Panc1 (cell line): Measurements from ENCODE around the gene ABHD4. TPM values are rescaled to one million over a fixed set of nuclear protein-coding genes. Genes with fewer than 3 reads are reported as not detected.

ENCODE experiments used
- ATAC-seq: fragments of 200-7000 bp; cut with Tn5 transposase; 2 replicates; pipeline ENCODE4 v1.9.1; 2020; ENCODE audit warnings: mild to moderate bottlenecking, moderate library complexity
- BruUV-seq: library from RNA; stranded (reverse); fragments of 400-500 nt; replicated peaks from 2 replicates; lab custom pipeline; 2021; lab: Mats Ljungman, UMichigan
- CTCF ChIA-PET: fragments of 300-600 bp; sonication (Branson Sonifier 250); formaldehyde crosslinking; loops from one replicate; lab custom pipeline; 2022; ENCODE audit warnings: antibody characterized with exemption; lab: Charles Lee
- POLR2A ChIA-PET: fragments of 300-600 bp; sonication (Branson Sonifier 250); formaldehyde crosslinking; loops from one replicate; lab custom pipeline; 2022; ENCODE audit warnings: antibody characterized with exemption; lab: Charles Lee
- DNase-seq: peaks from one replicate; pipeline ENCODE4 v3.0.0-alpha.2; 2010; ENCODE audit warnings: low read depth, low spot score
- H3K27ac ChIP-seq: 2 replicates; pipeline ENCODE4 v1.5.1; 2011; ENCODE audit warnings: mild to moderate bottlenecking, low read length, inconsistent platforms
- H3K27me3 ChIP-seq: fragments of 200-500 bp; sonication (Bioruptor generic); 2 replicates; pipeline ENCODE4 v1.6.0; 2014; ENCODE audit warnings: low read length, inconsistent platforms; ENCODE audit not compliant: control insufficient read depth, insufficient read depth
- H3K36me3 ChIP-seq: fragments of 200-500 bp; sonication (Bioruptor generic); 2 replicates; pipeline ENCODE4 v1.5.1; 2014; ENCODE audit warnings: inconsistent platforms, mild to moderate bottlenecking, low read length, moderate library complexity; ENCODE audit not compliant: control insufficient read depth, insufficient read depth
- H3K4me1 ChIP-seq: 2 replicates; pipeline ENCODE4 v1.5.1; 2011; ENCODE audit warnings: inconsistent platforms, mild to moderate bottlenecking, low read length, moderate library complexity; ENCODE audit not compliant: control insufficient read depth, insufficient read depth
- H3K4me3 ChIP-seq, 2 experiments: 2 replicates each; pipeline ENCODE4 v1.5.1; 2011 to 2012; ENCODE audit warnings: low read depth in 2 of 2, low read length in 2 of 2, mild to moderate bottlenecking in 2 of 2, inconsistent platforms in 1 of 2, moderate library complexity in 1 of 2
- H3K9me3 ChIP-seq: fragments of 200-500 bp; sonication (Bioruptor generic); 2 replicates; pipeline ENCODE4 v1.5.1; 2014; ENCODE audit warnings: low read depth, mild to moderate bottlenecking, inconsistent platforms, low read length, moderate library complexity; ENCODE audit not compliant: control insufficient read depth, insufficient read depth
- CTCF ChIP-seq: fragments of 450-650 bp; IDR thresholded peaks from 2 replicates; pipeline ENCODE4 v1.5.1; 2017; ENCODE audit warnings: mild to moderate bottlenecking
- POLR2AphosphoS5 ChIP-seq: IDR thresholded peaks from 2 replicates; pipeline ENCODE4 v1.6.1; 2012; ENCODE audit warnings: mild to moderate bottlenecking, low read depth, low read length, moderate library complexity
- SIN3A ChIP-seq: IDR thresholded peaks from 2 replicates; pipeline ENCODE4 v1.6.1; 2012; ENCODE audit warnings: low read depth, mild to moderate bottlenecking, low read length, moderate library complexity, borderline replicate concordance; ENCODE audit not compliant: insufficient read depth
- TCF7L2 ChIP-seq: IDR thresholded peaks from 2 replicates; pipeline ENCODE4 v1.6.1; 2011; ENCODE audit warnings: mild to moderate bottlenecking, low read depth, low read length, inconsistent platforms
- in situ Hi-C: cut with HindIII; loops from 2 replicates; pipeline ENCODE4 v1.10.0; 2016; ENCODE audit warnings: low sequenced_read_pairs, low pct_unique_long_range_greater_than_20kb
- intact Hi-C: fragments of 100-400 bp; cut with micrococcal nuclease; formaldehyde crosslinking; loops from one replicate; pipeline ENCODE4 v1.10.0; 2022; ENCODE audit not compliant: unreplicated experiment
- total RNA-seq: library from RNA; stranded (reverse); gene quantifications from one replicate; pipeline ENCODE4 v1.2.1, GENCODE V29; 2021; ENCODE audit not compliant: unreplicated experiment
- TF ChIP-seq, protein P1 (sequence below), 2 experiments: IDR thresholded peaks; 2 replicates each; pipeline ENCODE4 v1.6.1; 2011 to 2012; ENCODE audit warnings: low read depth in 2 of 2, control low read depth in 1 of 2, low read length in 1 of 2, mild to moderate bottlenecking in 1 of 2, moderate library complexity in 1 of 2; ENCODE audit not compliant: insufficient read depth in 1 of 2

Gene ABHD4
- total RNA-seq, 1 experiment from 2014 or later: 5.1 TPM

DNA sequence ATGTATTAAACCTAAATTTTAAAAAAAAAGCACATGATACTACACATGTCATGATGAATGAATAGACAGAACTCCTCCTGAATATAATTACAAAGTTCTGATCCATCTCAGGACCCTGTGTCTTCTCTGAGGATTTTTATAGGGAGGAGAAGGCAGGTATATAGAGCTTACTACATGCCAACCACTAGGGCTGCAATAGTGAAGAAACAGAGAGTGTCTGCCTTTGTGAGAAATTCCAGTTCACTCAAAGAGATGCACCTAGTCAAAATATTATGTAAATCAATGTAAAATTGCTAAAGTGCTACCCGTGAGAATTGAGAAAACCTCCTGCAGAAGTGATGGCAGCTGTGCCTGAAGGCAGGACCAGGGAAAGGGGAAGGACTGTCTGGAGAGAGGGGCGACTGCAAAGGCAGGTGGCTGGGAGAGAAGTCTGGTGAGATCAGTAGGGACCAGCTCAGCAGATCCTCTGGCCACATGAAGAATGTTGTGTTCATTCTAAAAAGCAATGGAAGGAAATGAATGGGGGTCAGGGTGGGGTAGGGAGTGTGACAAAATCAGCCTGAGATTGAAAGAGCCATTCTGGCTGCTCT lies 15.1 kb downstream of the ABHD4 start:
- in situ Hi-C loops: no loop called here

GRCh38 chr14:22613736-22614239 lies 15.7 kb downstream of the ABHD4 start:
- BruUV-seq: no TSS peak
- H3K4me1 ChIP-seq: no peaks in the 10 kb centered on the region
- in situ Hi-C loops: no loop called here
- TF ChIP-seq SIN3A (no peak), POLR2AphosphoS5 (no peak), CTCF (no peak), TCF7L2 (no peak)
- TF ChIP-seq, protein P1, sequence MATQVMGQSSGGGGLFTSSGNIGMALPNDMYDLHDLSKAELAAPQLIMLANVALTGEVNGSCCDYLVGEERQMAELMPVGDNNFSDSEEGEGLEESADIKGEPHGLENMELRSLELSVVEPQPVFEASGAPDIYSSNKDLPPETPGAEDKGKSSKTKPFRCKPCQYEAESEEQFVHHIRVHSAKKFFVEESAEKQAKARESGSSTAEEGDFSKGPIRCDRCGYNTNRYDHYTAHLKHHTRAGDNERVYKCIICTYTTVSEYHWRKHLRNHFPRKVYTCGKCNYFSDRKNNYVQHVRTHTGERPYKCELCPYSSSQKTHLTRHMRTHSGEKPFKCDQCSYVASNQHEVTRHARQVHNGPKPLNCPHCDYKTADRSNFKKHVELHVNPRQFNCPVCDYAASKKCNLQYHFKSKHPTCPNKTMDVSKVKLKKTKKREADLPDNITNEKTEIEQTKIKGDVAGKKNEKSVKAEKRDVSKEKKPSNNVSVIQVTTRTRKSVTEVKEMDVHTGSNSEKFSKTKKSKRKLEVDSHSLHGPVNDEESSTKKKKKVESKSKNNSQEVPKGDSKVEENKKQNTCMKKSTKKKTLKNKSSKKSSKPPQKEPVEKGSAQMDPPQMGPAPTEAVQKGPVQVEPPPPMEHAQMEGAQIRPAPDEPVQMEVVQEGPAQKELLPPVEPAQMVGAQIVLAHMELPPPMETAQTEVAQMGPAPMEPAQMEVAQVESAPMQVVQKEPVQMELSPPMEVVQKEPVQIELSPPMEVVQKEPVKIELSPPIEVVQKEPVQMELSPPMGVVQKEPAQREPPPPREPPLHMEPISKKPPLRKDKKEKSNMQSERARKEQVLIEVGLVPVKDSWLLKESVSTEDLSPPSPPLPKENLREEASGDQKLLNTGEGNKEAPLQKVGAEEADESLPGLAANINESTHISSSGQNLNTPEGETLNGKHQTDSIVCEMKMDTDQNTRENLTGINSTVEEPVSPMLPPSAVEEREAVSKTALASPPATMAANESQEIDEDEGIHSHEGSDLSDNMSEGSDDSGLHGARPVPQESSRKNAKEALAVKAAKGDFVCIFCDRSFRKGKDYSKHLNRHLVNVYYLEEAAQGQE (IDR thresholded peaks at IDR 0.05; ENCODE audit: insufficient read depth in 1 of 2, low read depth in 2 of 2, low read length in 1 of 2): no peak
- H3K4me3 ChIP-seq: no peak overlapping the region
- no peaks in the 10 kb centered on the region for H3K9me3 ChIP-seq
- H3K27ac ChIP-seq: no peak overlapping the region
- no peak for DNase-seq
- H3K36me3 ChIP-seq: no peaks in the 10 kb centered on the region
- no peak for ATAC-seq
- no peaks in the 10 kb centered on the region for H3K27me3 ChIP-seq
- ChIA-PET CTCF (no interaction called here), POLR2A (no interaction called here)
- intact Hi-C loops: no loop called here

More for the DNA sequence above, 15.1 kb downstream of the ABHD4 start:
- no peak for DNase-seq
- ATAC-seq: no peak
- TF ChIP-seq POLR2AphosphoS5 (no peak), TCF7L2 (no peak), CTCF (no peak), SIN3A (no peak)
- TF ChIP-seq, protein P1 (IDR thresholded peaks at IDR 0.05; ENCODE audit: insufficient read depth in 1 of 2, low read depth in 2 of 2, low read length in 1 of 2): no peak
- H3K4me1 ChIP-seq: no peaks in the 10 kb centered on the region
- intact Hi-C loops: no loop called here
- ChIA-PET POLR2A (no interaction called here), CTCF (no interaction called here)
- no peaks in the 10 kb centered on the region for H3K36me3 ChIP-seq
- BruUV-seq: no TSS peak
- no peaks in the 10 kb centered on the region for H3K27me3 ChIP-seq
- H3K27ac ChIP-seq: no peak overlapping the region
- no peak overlapping the region for H3K4me3 ChIP-seq
- no peaks in the 10 kb centered on the region for H3K9me3 ChIP-seq
